T-helper 1 cell (primary cell): ENCODE results near the gene ADGRL3.

Experiments used
- DNase-seq, 5 donors: peaks; one replicate each; pipeline ENCODE4 v3.0.0-alpha.2; 2012 to 2020

ADGRL3 gene

GRCh38 chr4:62051332-62051731, 851.2 kb downstream of the ADGRL3 start:
- DNase-seq: no peak

DNA sequence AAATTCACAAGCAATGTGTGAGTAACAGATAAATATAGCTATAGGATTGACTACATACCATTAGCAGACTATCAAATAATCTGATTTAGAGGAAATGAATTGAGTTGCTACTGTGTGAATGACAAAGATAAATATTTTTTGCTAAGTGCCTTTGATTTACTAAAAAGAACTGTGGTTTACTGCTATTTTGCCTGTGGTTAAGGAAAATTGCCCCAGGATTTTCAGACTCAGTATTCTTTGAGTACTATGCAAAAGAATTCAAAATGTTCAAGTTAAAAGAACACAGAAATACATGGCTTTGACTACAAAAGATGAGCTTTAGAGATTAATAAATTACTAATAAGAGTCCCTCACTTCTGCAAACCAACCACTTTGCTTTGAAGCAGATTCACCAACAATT, 853.8 kb downstream of the ADGRL3 start:
- no peak for DNase-seq

- DNase-seq: no peak
These were observed 856.9 kb downstream of the ADGRL3 start for GRCh38 chr4:62057031-62057430.

GRCh38 chr4:62058571-62058970, 858.4 kb downstream of the ADGRL3 start:
- DNase-seq: no peak

DNA sequence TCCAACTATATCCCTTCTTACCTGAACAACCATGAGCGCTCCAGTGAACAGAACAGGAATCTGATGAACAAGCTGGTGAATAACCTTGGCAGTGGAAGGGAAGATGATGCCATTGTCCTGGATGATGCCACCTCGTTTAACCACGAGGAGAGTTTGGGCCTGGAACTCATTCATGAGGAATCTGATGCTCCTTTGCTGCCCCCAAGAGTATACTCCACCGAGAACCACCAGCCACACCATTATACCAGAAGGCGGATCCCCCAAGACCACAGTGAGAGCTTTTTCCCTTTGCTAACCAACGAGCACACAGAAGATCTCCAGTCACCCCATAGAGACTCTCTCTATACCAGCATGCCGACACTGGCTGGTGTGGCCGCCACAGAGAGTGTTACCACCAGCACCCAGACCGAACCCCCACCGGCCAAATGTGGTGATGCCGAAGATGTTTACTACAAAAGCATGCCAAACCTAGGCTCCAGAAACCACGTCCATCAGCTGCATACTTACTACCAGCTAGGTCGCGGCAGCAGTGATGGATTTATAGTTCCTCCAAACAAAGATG, 870.2 kb downstream of the ADGRL3 start:
- DNase-seq: no peak

DNA sequence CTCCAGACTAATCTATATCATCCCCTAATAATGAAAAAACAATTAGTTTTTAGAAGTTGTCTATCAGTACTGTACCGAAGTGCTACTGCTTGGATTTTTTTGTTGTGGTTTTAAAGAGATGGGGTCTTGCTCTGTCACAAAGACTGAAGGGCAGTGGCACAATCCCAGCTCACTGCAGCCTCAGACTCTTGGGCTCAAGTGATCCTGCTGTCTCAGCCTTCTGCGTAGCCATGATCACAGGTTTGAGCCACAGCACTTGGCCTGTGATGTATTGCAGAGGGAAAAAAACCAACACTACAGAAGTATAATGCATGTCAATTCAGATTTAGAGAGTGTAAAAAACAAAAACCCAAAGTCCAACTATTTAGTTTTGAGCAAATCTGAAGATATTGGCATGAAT, 875.0 kb downstream of the ADGRL3 start:
- no peak for DNase-seq

DNA sequence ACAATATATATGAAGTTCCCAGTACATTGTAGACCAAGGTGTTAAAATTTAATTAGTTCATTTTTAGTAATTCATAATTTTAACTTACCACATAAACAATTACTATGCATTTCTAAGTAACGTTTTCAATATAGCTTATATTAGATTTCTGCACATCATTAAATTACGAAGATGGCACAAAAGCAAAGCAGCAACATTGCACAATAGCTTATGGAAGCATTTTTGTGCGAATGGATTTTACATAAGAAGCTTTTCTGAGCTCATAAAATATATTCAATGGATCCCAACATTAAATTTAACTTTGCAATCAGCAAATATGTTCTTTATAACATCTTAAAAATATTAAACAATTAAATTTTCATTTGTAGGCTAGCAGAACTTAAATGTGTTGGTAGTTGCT, 875.4 kb downstream of the ADGRL3 start:
- DNase-seq: no peak

GRCh38 chr4:62077406-62077805, 877.3 kb downstream of the ADGRL3 start:
- DNase-seq: no peak

DNA sequence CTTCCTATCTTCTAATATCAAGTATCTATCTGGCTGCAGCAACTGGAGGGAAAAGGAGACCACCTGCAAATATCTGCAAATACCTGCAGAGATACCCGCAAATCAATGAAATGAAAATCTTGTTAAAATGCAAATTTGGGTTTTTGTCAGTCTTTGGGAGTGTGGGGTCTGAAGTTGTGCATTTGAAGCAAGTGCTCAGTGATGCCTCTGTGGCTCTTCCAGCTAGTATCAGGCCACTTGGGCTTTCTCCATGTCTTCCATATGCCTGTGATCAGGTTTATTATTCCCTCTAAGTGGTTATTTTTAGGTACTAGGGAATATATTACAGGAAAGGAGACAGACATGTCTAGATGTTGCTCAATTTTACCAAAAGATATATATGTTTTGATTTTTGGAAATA, 880.3 kb downstream of the ADGRL3 start:
- no peak for DNase-seq

GRCh38 chr4:62087706-62088105, 887.6 kb downstream of the ADGRL3 start:
- DNase-seq: no peak

- DNase-seq: no peak
These were observed 893.6 kb downstream of the ADGRL3 start for GRCh38 chr4:62093735-62094134.

DNA sequence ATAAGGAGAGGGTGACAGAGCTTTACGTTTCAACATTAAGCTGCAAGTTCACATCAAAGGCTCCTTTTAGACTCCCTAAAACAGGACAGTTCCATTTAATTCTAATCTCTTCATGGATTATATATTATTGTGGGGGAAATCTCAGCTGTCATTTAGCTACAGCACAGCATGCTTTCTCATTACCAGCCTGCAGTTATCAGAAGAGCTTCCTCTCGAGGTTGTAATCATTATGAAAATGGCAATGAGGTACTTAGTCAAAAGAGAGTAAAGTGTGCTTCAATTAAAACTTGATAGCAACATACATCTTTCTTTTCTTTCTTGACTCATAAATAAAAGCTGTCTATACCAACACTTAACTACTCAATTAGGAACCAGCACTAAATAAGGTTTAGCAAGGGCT, 896.8 kb downstream of the ADGRL3 start:
- DNase-seq: no peak

GRCh38 chr4:62115216-62115615, 915.1 kb downstream of the ADGRL3 start:
- no peak for DNase-seq

DNA sequence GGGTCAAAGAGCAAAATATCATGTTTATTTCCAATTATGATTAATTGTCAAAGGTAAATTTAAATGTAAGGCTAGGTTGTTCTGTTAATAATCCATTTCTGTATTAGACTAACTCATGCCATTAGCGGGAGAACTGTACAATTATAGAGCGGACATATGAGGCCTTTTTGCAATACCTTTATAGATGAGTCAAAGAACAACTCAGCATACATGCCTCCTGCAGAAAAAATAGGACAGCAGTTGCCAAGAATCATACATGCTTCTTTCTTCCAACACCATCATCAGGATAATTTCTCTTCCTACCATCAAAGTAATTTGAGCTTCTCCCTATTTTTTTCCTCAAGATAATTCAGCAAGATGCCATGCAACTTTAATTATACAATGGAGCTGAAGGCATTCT, 917.8 kb downstream of the ADGRL3 start:
- no peak for DNase-seq

GRCh38 chr4:62118558-62118957, 918.4 kb downstream of the ADGRL3 start:
- DNase-seq: no peak

DNA sequence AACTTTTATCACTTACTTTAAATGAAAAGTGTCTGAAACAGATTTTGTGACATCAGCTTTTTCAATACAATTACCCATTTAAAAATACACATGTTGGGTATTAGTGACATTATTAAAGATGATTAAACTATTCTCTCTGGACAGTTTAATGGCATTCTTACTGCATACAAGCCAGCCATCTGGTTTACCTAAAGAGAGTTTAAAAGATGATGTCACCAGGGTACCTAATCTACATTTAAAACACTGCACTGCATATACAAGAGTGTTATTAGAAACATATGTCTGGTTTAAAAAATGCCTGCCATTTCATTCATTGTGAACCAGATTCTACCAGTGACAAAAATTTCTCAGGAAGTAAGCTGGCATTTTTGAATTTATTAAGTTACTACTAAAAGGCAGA, 919.1 kb downstream of the ADGRL3 start:
- no peak for DNase-seq

- no peak for DNase-seq
These were observed 926.1 kb downstream of the ADGRL3 start for GRCh38 chr4:62126064-62126732.
